ENCODE data around the gene CEP295NL. TPM values are rescaled to one million over a fixed set of nuclear protein-coding genes. Genes with fewer than 3 reads are reported as not detected.

CEP295NL gene
- total RNA-seq, 1 experiment from 2014 or later, result 0.66 TPM

DNA sequence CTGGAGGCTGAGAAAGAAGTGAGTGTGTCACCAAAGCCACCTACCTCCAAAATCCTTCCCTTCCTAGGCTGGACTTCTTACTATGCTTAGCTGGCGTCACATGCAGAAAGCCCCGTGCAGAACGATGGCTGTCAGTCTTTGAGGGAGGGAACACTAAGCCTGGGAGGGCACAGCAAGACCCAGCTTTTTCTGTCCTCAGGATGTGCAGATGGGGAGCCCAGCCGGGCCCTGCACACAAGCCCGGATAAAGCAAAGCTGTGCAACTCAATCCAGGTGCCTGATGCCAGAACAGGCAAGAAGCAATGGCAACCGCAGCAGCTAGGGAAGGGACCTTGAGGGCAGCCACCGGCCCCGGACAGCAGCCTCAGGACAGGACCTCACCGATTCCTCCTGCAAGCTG, 48.5 kb downstream of the CEP295NL start:
- no peaks in the 10 kb centered on the region for H3K27me3 Mint-ChIP-seq (ENCODE audit: low read depth)
- WGBS (ENCODE audit: extremely low coverage, insufficient read length, low lambda C conversion rate), result no CpG with 5 or more reads among the region's 9 CpGs
- no peaks in the 10 kb centered on the region for H3K79me2 ChIP-seq (ENCODE audit: insufficient read depth, low read length)
- no peaks in the 10 kb centered on the region for H3K9me3 Mint-ChIP-seq
- H3K4ac ChIP-seq (ENCODE audit: low read depth, low read length), result no peak overlapping the region
- H3K4me1 Mint-ChIP-seq, result no peaks in the 10 kb centered on the region
- H3K56ac ChIP-seq (ENCODE audit: insufficient read length, low read depth, low read length), result no peak overlapping the region
- no peak overlapping the region for H2BK120ac ChIP-seq (ENCODE audit: low read depth, low read length, poor library complexity, severe bottlenecking)
- H3K4me1 ChIP-seq (ENCODE audit: insufficient read depth, low read length), result no peaks in the 10 kb centered on the region
- no peak overlapping the region for H2BK12ac ChIP-seq (ENCODE audit: insufficient read length, low read depth, low read length)
- peaks cover 0 to 16% (median 0%) of the 10 kb centered on the region in 3 experiments; a peak in 3 of 7 replicates for H3K36me3 Mint-ChIP-seq (ENCODE audit: insufficient read depth in 1 of 3, low read depth in 3 of 3)
- no peak overlapping the region for H3K27ac ChIP-seq (ENCODE audit: insufficient read length, low read depth, low read length)
- no peak overlapping the region for H4K8ac ChIP-seq (replicated peaks; ENCODE audit: insufficient read length, low read depth, low read length)
- no peaks in the 10 kb centered on the region for H4K20me1 ChIP-seq (ENCODE audit: control insufficient read depth, insufficient read depth, insufficient read length)
- no peaks in the 10 kb centered on the region for H3K79me1 ChIP-seq (ENCODE audit: insufficient read depth, low read depth, low read length, poor library complexity, severe bottlenecking)
- no peak overlapping the region for H3K23ac ChIP-seq (ENCODE audit: insufficient read length, low read depth, low read length)
- TF ChIP-seq, protein P1, sequence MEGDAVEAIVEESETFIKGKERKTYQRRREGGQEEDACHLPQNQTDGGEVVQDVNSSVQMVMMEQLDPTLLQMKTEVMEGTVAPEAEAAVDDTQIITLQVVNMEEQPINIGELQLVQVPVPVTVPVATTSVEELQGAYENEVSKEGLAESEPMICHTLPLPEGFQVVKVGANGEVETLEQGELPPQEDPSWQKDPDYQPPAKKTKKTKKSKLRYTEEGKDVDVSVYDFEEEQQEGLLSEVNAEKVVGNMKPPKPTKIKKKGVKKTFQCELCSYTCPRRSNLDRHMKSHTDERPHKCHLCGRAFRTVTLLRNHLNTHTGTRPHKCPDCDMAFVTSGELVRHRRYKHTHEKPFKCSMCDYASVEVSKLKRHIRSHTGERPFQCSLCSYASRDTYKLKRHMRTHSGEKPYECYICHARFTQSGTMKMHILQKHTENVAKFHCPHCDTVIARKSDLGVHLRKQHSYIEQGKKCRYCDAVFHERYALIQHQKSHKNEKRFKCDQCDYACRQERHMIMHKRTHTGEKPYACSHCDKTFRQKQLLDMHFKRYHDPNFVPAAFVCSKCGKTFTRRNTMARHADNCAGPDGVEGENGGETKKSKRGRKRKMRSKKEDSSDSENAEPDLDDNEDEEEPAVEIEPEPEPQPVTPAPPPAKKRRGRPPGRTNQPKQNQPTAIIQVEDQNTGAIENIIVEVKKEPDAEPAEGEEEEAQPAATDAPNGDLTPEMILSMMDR (conservative IDR thresholded peaks at IDR 0.05), result no peak
- H3K27ac Mint-ChIP-seq, result no peak overlapping the region
- no peak overlapping the region for H2BK5ac ChIP-seq (ENCODE audit: insufficient read length, low read length)
- no peak for DNase-seq
- H3K27me3 ChIP-seq (ENCODE audit: insufficient read depth, low read length), result no peaks in the 10 kb centered on the region
- no peak overlapping the region for H2BK20ac ChIP-seq (ENCODE audit: low read depth, low read length, poor library complexity, severe bottlenecking)
- no peaks in the 10 kb centered on the region for H3K23me2 ChIP-seq (ENCODE audit: insufficient read length, low read depth, low read length, poor library complexity, severe bottlenecking)
- H3K18ac ChIP-seq (ENCODE audit: insufficient read length, low read depth, low read length), result no peak overlapping the region
- H4K91ac ChIP-seq (ENCODE audit: insufficient read length, low read depth, low read length), result no peak overlapping the region
- H2AFZ ChIP-seq (ENCODE audit: low read length), result no peak overlapping the region
- H3K9ac ChIP-seq (ENCODE audit: extremely low read depth, insufficient read length, low read length), result no peak overlapping the region
- no peak overlapping the region for H4K5ac ChIP-seq (ENCODE audit: insufficient read length, low read depth, low read length)
- H3K14ac ChIP-seq (ENCODE audit: insufficient read depth, low read length), result no peak overlapping the region
- no peaks in the 10 kb centered on the region for H3K9me3 ChIP-seq (ENCODE audit: control insufficient read depth, low read depth, low read length)
- H2BK15ac ChIP-seq (ENCODE audit: low read depth, low read length), result no peak overlapping the region
- H3K4me2 ChIP-seq (ENCODE audit: insufficient read depth, insufficient read length, low read length), result no peak overlapping the region
- H3K4me3 Mint-ChIP-seq, result no peak overlapping the region
- no peak overlapping the region for H2AK5ac ChIP-seq (ENCODE audit: insufficient read length, low read length)
- H3T11ph ChIP-seq (ENCODE audit: low read length), result no peak overlapping the region

Data from H9 (cell line).